H9 (cell line): ENCODE results near the gene SHMT2. TPM values are rescaled to one million over a fixed set of nuclear protein-coding genes. Genes with fewer than 3 reads are reported as not detected.

Experiments
- DNase-seq: peaks from one replicate; pipeline ENCODE4 v3.0.0-alpha.2; 2017
- H2AFZ ChIP-seq: one replicate; pipeline ENCODE4 v1.6.1; 2013; ENCODE audit warnings: mild to moderate bottlenecking, low read length, control low read depth, moderate library complexity
- H2AK5ac ChIP-seq: 2 replicates; pipeline ENCODE4 v1.6.1; 2013; ENCODE audit warnings: low read length, control low read depth, mixed read lengths; ENCODE audit not compliant: insufficient read length
- H2BK120ac ChIP-seq: one replicate; pipeline ENCODE4 v1.6.1; 2013; ENCODE audit warnings: low read depth, mild to moderate bottlenecking, low read length, control low read depth, inconsistent platforms; ENCODE audit not compliant: poor library complexity, severe bottlenecking
- H2BK12ac ChIP-seq: 2 replicates; pipeline ENCODE4 v1.6.1; 2013; ENCODE audit warnings: low read length, control low read depth, mixed read lengths, low read depth; ENCODE audit not compliant: insufficient read length
- H2BK15ac ChIP-seq: 2 replicates; pipeline ENCODE4 v1.6.1; 2013; ENCODE audit warnings: low read depth, low read length, control low read depth
- H2BK20ac ChIP-seq: one replicate; pipeline ENCODE4 v1.6.1; 2013; ENCODE audit warnings: low read depth, mild to moderate bottlenecking, low read length, control low read depth, inconsistent platforms; ENCODE audit not compliant: poor library complexity, severe bottlenecking
- H2BK5ac ChIP-seq: 2 replicates; pipeline ENCODE4 v1.6.1; 2013; ENCODE audit warnings: low read length, control low read depth, mixed read lengths; ENCODE audit not compliant: insufficient read length
- H3K14ac ChIP-seq: 2 replicates; pipeline ENCODE4 v1.6.1; 2013; ENCODE audit warnings: low read length, control low read depth; ENCODE audit not compliant: insufficient read depth
- H3K18ac ChIP-seq: 2 replicates; pipeline ENCODE4 v1.6.1; 2013; ENCODE audit warnings: low read depth, mild to moderate bottlenecking, mixed read lengths, low read length, control low read depth; ENCODE audit not compliant: insufficient read length
- H3K23ac ChIP-seq: 2 replicates; pipeline ENCODE4 v1.6.1; 2013; ENCODE audit warnings: low read length, control low read depth, mixed read lengths, low read depth; ENCODE audit not compliant: insufficient read length
- H3K23me2 ChIP-seq: 2 replicates; pipeline ENCODE4 v1.6.1; 2013; ENCODE audit warnings: low read depth, mild to moderate bottlenecking, mixed read lengths, low read length, control low read depth; ENCODE audit not compliant: insufficient read length, poor library complexity, severe bottlenecking
- H3K27ac ChIP-seq: 2 replicates; pipeline ENCODE4 v1.5.1; 2013; ENCODE audit warnings: low read length, control low read depth, mixed read lengths, low read depth; ENCODE audit not compliant: insufficient read length
- H3K27me3 ChIP-seq: 2 replicates; pipeline ENCODE4 v1.6.1; 2013; ENCODE audit warnings: low read length, control low read depth, inconsistent platforms; ENCODE audit not compliant: insufficient read depth
- H3K4ac ChIP-seq: 2 replicates; pipeline ENCODE4 v1.6.1; 2013; ENCODE audit warnings: low read depth, mild to moderate bottlenecking, control low read depth, inconsistent platforms, low read length, moderate library complexity
- H3K4me1 ChIP-seq: 2 replicates; pipeline ENCODE4 v1.6.1; 2013; ENCODE audit warnings: low read length, control low read depth, inconsistent platforms; ENCODE audit not compliant: insufficient read depth
- H3K4me2 ChIP-seq: 2 replicates; pipeline ENCODE4 v1.6.1; 2013; ENCODE audit warnings: low read length, control low read depth, mixed read lengths; ENCODE audit not compliant: insufficient read length, insufficient read depth
- H3K56ac ChIP-seq: 2 replicates; pipeline ENCODE4 v1.6.1; 2013; ENCODE audit warnings: low read depth, mild to moderate bottlenecking, mixed read lengths, low read length, control low read depth; ENCODE audit not compliant: insufficient read length
- H3K79me1 ChIP-seq: 2 replicates; pipeline ENCODE4 v1.6.1; 2013; ENCODE audit warnings: low read depth, mild to moderate bottlenecking, moderate library complexity, low read length, control low read depth, inconsistent platforms; ENCODE audit not compliant: insufficient read depth, poor library complexity, severe bottlenecking
- H3K79me2 ChIP-seq: 2 replicates; pipeline ENCODE4 v1.6.1; 2013; ENCODE audit warnings: low read length, control low read depth, inconsistent platforms; ENCODE audit not compliant: insufficient read depth
- H3K9ac ChIP-seq: 2 replicates; pipeline ENCODE4 v1.6.1; 2013; ENCODE audit warnings: low read length, control low read depth, mixed read lengths; ENCODE audit not compliant: insufficient read length; ENCODE audit errors: extremely low read depth
- H3K9me3 ChIP-seq: one replicate; pipeline ENCODE4 v1.6.1; 2013; ENCODE audit warnings: low read depth, low read length, inconsistent platforms; ENCODE audit not compliant: control insufficient read depth
- H3T11ph ChIP-seq: one replicate; pipeline ENCODE4 v1.6.1; 2013; ENCODE audit warnings: mild to moderate bottlenecking, low read length, control low read depth, inconsistent platforms
- H4K20me1 ChIP-seq: one replicate; pipeline ENCODE4 v1.6.1; 2013; ENCODE audit not compliant: control insufficient read depth, insufficient read length, insufficient read depth
- H4K5ac ChIP-seq: 2 replicates; pipeline ENCODE4 v1.6.1; 2013; ENCODE audit warnings: low read depth, mild to moderate bottlenecking, mixed read lengths, low read length, control low read depth; ENCODE audit not compliant: insufficient read length
- H4K8ac ChIP-seq: replicated peaks from 2 replicates; pipeline ENCODE4 v1.6.1; 2013; ENCODE audit warnings: low read length, control low read depth, mixed read lengths, low read depth; ENCODE audit not compliant: insufficient read length
- H4K91ac ChIP-seq: 2 replicates; pipeline ENCODE4 v1.6.1; 2013; ENCODE audit warnings: low read depth, mild to moderate bottlenecking, moderate library complexity, mixed read lengths, low read length, control low read depth; ENCODE audit not compliant: insufficient read length
- H3K27ac Mint-ChIP-seq, 3 experiments: 2 replicates in 2 of 3; 3 replicates in 1 of 3; pipeline ENCODE4 v1.8.0; 2020 to 2021; ENCODE audit warnings: mixed read lengths in 3 of 3, mild to moderate bottlenecking in 1 of 3, moderate library complexity in 1 of 3
- H3K27me3 Mint-ChIP-seq: 2 replicates; pipeline ENCODE4 v1.8.0; 2021; ENCODE audit warnings: low read depth, mild to moderate bottlenecking, moderate library complexity, mixed read lengths
- H3K36me3 Mint-ChIP-seq, 3 experiments: 2 replicates in 2 of 3; 3 replicates in 1 of 3; pipeline ENCODE4 v1.8.0; 2020 to 2021; ENCODE audit warnings: low read depth in 3 of 3, mixed read lengths in 3 of 3; ENCODE audit not compliant: insufficient read depth in 1 of 3
- H3K4me1 Mint-ChIP-seq, 2 experiments: 2 replicates each; pipeline ENCODE4 v1.8.0; 2020; ENCODE audit warnings: mixed read lengths in 2 of 2
- H3K4me3 Mint-ChIP-seq, 2 experiments: 2 replicates in 1 of 2; 3 replicates in 1 of 2; pipeline ENCODE4 v1.8.0; 2020 to 2021; ENCODE audit warnings: mild to moderate bottlenecking in 2 of 2, mixed read lengths in 2 of 2, moderate library complexity in 1 of 2
- H3K9me3 Mint-ChIP-seq, 2 experiments: 2 replicates in 1 of 2; 3 replicates in 1 of 2; pipeline ENCODE4 v1.8.0; 2020; ENCODE audit warnings: mild to moderate bottlenecking in 2 of 2, mixed read lengths in 2 of 2, moderate library complexity in 1 of 2
- WGBS: extraction: QIAGEN DNeasy Blood & Tissue Kit; methylation state at CpG from one replicate; pipeline ENCODE4 v1.1.7; 2013; ENCODE audit warnings: missing lambda C conversion rate, low lambda C conversion rate, mixed read lengths; ENCODE audit not compliant: insufficient read length; ENCODE audit errors: extremely low coverage; 5-methylcytosine and 5-hydroxymethylcytosine counted together
- total RNA-seq: library from RNA; stranded (reverse); gene quantifications from 2 replicates; pipeline ENCODE4 v1.2.1, GENCODE V29; 2021
- TF ChIP-seq, protein P1 (sequence below): fragments of 200-600 bp; sonication (generic); conservative IDR thresholded peaks from 3 replicates; pipeline ENCODE4 v1.8.0; 2021; ENCODE audit warnings: antibody characterized with exemption, mild to moderate bottlenecking

Gene SHMT2
- total RNA-seq, 1 experiment from 2014 or later = 260 TPM

GRCh38 chr12:57198329-57198728, 31.2 kb upstream of the SHMT2 start:
- Histone ChIP-seq H3K23me2 (no peaks in the 10 kb centered on the region), H2BK15ac (no peak overlapping the region), H3K4me2 (no peak overlapping the region), H4K5ac (no peak overlapping the region), H2BK5ac (no peak overlapping the region), H4K8ac (no peak overlapping the region), H2BK120ac (no peak overlapping the region), H3K18ac (no peak overlapping the region), H3T11ph (no peak overlapping the region), H3K27me3 (no peaks in the 10 kb centered on the region), H2BK20ac (no peak overlapping the region), H3K9ac (no peak overlapping the region), H3K4me1 (no peaks in the 10 kb centered on the region), H3K4ac (no peak overlapping the region), H4K91ac (no peak overlapping the region), H3K23ac (no peak overlapping the region), H2AFZ (no peak overlapping the region), H2AK5ac (no peak overlapping the region), H3K14ac (no peak overlapping the region), H3K79me2 (no peaks in the 10 kb centered on the region), H3K56ac (no peak overlapping the region), H3K27ac (no peak overlapping the region), H3K9me3 (no peaks in the 10 kb centered on the region), H3K79me1 (no peaks in the 10 kb centered on the region), H2BK12ac (no peak overlapping the region), H4K20me1 (no peaks in the 10 kb centered on the region)
- H3K4me3 Mint-ChIP-seq = no peak overlapping the region
- H3K36me3 Mint-ChIP-seq = peaks cover 54 to 99% (median 97%) of the 10 kb centered on the region in 3 experiments
- no peak overlapping the region for H3K27ac Mint-ChIP-seq
- no peaks in the 10 kb centered on the region for H3K4me1 Mint-ChIP-seq
- H3K9me3 Mint-ChIP-seq = no peaks in the 10 kb centered on the region
- WGBS = no CpG with 5 or more reads among the region's 17 CpGs
- no peaks in the 10 kb centered on the region for H3K27me3 Mint-ChIP-seq
- TF ChIP-seq, protein P1, sequence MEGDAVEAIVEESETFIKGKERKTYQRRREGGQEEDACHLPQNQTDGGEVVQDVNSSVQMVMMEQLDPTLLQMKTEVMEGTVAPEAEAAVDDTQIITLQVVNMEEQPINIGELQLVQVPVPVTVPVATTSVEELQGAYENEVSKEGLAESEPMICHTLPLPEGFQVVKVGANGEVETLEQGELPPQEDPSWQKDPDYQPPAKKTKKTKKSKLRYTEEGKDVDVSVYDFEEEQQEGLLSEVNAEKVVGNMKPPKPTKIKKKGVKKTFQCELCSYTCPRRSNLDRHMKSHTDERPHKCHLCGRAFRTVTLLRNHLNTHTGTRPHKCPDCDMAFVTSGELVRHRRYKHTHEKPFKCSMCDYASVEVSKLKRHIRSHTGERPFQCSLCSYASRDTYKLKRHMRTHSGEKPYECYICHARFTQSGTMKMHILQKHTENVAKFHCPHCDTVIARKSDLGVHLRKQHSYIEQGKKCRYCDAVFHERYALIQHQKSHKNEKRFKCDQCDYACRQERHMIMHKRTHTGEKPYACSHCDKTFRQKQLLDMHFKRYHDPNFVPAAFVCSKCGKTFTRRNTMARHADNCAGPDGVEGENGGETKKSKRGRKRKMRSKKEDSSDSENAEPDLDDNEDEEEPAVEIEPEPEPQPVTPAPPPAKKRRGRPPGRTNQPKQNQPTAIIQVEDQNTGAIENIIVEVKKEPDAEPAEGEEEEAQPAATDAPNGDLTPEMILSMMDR = no peak
- no peak for DNase-seq
